GM18517 (cell line): ENCODE data around the gene CEP97.
A peak's percentile ranks its signal among the peaks of the same experiment; 100 is the strongest.
"Not testable (repeated sequence)": the region's sequence is repeated elsewhere in the genome, so short reads cannot be mapped to it uniquely, and the experiment has no call there.

Source experiments
- ATAC-seq: cut with Tn5 transposase; IDR thresholded peaks from one replicate; pipeline ENCODE4 v1.9.1; 2021; ENCODE audit warnings: mild to moderate bottlenecking, moderate library complexity; ENCODE audit not compliant: unreplicated experiment

Gene CEP97

GRCh38 chr3:101702726-101703125 lies 21.7 kb upstream of the CEP97 start:
- no peak for ATAC-seq

- no peak for ATAC-seq
These were observed 21.2 kb upstream of the CEP97 start for GRCh38 chr3:101703169-101703568.

GRCh38 chr3:101704639-101705038 lies 19.8 kb upstream of the CEP97 start:
- not testable (repeated sequence) for ATAC-seq

GRCh38 chr3:101709126-101709525 lies 15.3 kb upstream of the CEP97 start:
- no peak for ATAC-seq

GRCh38 chr3:101718455-101718854 lies 6.0 kb upstream of the CEP97 start:
- ATAC-seq: no peak

- no peak for ATAC-seq
These were observed 4.7 kb upstream of the CEP97 start for GRCh38 chr3:101719604-101720185.

- no peak for ATAC-seq
These were observed 3.3 kb upstream of the CEP97 start for GRCh38 chr3:101720851-101721840.

GRCh38 chr3:101722394-101723173 lies 1.8 kb upstream of the CEP97 start:
- peak; percentile 70 for ATAC-seq

GRCh38 chr3:101725194-101725889 lies 928 bp downstream of the CEP97 start:
- peak; percentile 4 for ATAC-seq

- no peak for ATAC-seq
These were observed 1.5 kb downstream of the CEP97 start for GRCh38 chr3:101725890-101726275.

- ATAC-seq: no peak
These were observed 5.2 kb downstream of the CEP97 start for GRCh38 chr3:101729586-101729985.

GRCh38 chr3:101730839-101731238 lies 6.4 kb downstream of the CEP97 start:
- no peak for ATAC-seq

GRCh38 chr3:101732240-101732641 lies 7.8 kb downstream of the CEP97 start:
- ATAC-seq: no peak

- no peak for ATAC-seq
These were observed 11.4 kb downstream of the CEP97 start for GRCh38 chr3:101735833-101736232.

GRCh38 chr3:101741914-101742313 lies 17.5 kb downstream of the CEP97 start:
- not testable (repeated sequence) for ATAC-seq

- no peak for ATAC-seq
These were observed 20.4 kb downstream of the CEP97 start for GRCh38 chr3:101744811-101745210.

GRCh38 chr3:101745934-101746333 lies 21.5 kb downstream of the CEP97 start:
- not testable (repeated sequence) for ATAC-seq

GRCh38 chr3:101753386-101754113 lies 29.1 kb downstream of the CEP97 start:
- not testable (repeated sequence) for ATAC-seq

GRCh38 chr3:101758224-101758623 lies 33.8 kb downstream of the CEP97 start:
- ATAC-seq: no peak

GRCh38 chr3:101762041-101762646 lies 37.7 kb downstream of the CEP97 start:
- ATAC-seq: no peak
